HepG2 (cell line): ENCODE measurements around the gene RNU6-8. TPM values are rescaled to one million over a fixed set of nuclear protein-coding genes. Genes with fewer than 3 reads are reported as not detected.

Source experiments
- ARNT ChIP-seq: fragments of 450-650 bp; IDR thresholded peaks from 2 replicates; pipeline ENCODE4 v1.6.1; 2017
- IKZF4 ChIP-seq: sonication (generic); formaldehyde crosslinking; IDR thresholded peaks from 2 replicates; pipeline ENCODE4 v1.5.1; 2020; ENCODE audit warnings: borderline replicate concordance, mild to moderate bottlenecking, low read depth, missing genetic modification reagents; ENCODE audit errors: not compliant biosample characterization
- REL ChIP-seq: sonication (generic); formaldehyde crosslinking; conservative IDR thresholded peaks from 2 replicates; pipeline ENCODE4 v1.8.0; 2022; ENCODE audit warnings: mild to moderate bottlenecking, missing genetic modification reagents, moderate library complexity
- SP2 ChIP-seq: sonication (generic); formaldehyde crosslinking; IDR thresholded peaks from 2 replicates; pipeline ENCODE4 v1.5.1; 2020; ENCODE audit warnings: mild to moderate bottlenecking, missing genetic modification reagents
- ZC3H13 ChIP-seq: sonication (generic); formaldehyde crosslinking; IDR thresholded peaks from 2 replicates; pipeline ENCODE4 v1.8.1; 2023; ENCODE audit warnings: mild to moderate bottlenecking, missing genetic modification reagents, moderate library complexity
- polyA plus RNA-seq, 8 experiments: library from polyadenylated mRNA; depleted of rRNA in 3 of 8; stranded (reverse) in 7 of 8; unstranded in 1 of 8; fragments of >200 nt; fragmentation: Illumina TruSeq in 4 of 8; extraction: Trizol in 4 of 8; gene quantifications; 2 replicates each; pipeline versions ENCODE4 v1.2.1 to v1.2.3, GENCODE V29; 2011 to 2016; ENCODE audit warnings: low read depth in 4 of 8, missing spikeins in 1 of 8, mixed read lengths in 1 of 8; ENCODE audit not compliant: insufficient read depth in 1 of 8
- total RNA-seq, 5 experiments: library from RNA; depleted of rRNA; stranded (reverse); fragments of >200 nt; fragmentation: Illumina TruSeq; extraction: Trizol; gene quantifications; 2 replicates each; pipeline ENCODE4 v1.2.3, GENCODE V29; 2016; ENCODE audit warnings: low read depth in 1 of 5
- TF ChIP-seq, protein P1 (sequence below), 2 experiments: sonication (generic) in 1 of 2; formaldehyde crosslinking in 1 of 2; IDR thresholded peaks; 2 replicates each; pipeline versions ENCODE4 v1.4.0 to v1.6.1; 2016 to 2020; ENCODE audit warnings: borderline replicate concordance in 1 of 2, low read depth in 1 of 2, mild to moderate bottlenecking in 1 of 2, missing genetic modification reagents in 1 of 2
- TF ChIP-seq, protein P2 (sequence below): sonication (generic); formaldehyde crosslinking; IDR thresholded peaks from 2 replicates; pipeline ENCODE4 v1.4.0; 2020; ENCODE audit warnings: mild to moderate bottlenecking, missing genetic modification reagents
- TF ChIP-seq, protein P3 (sequence below): sonication (generic); formaldehyde crosslinking; IDR thresholded peaks from 2 replicates; pipeline ENCODE4 v1.9.0; 2022; ENCODE audit warnings: low read depth, missing genetic modification reagents
- TF ChIP-seq, protein P4 (sequence below): sonication (generic); formaldehyde crosslinking; IDR thresholded peaks from 2 replicates; pipeline ENCODE4 v1.5.0; 2020; ENCODE audit warnings: missing genetic modification reagents

The RNU6-8 gene
- total and polyA plus RNA-seq, 2 of the 13 experiments (the other 11 are each of a cell fraction or from before 2014, with no cell fraction given), result under 0.01 TPM; not detected in 1

DNA sequence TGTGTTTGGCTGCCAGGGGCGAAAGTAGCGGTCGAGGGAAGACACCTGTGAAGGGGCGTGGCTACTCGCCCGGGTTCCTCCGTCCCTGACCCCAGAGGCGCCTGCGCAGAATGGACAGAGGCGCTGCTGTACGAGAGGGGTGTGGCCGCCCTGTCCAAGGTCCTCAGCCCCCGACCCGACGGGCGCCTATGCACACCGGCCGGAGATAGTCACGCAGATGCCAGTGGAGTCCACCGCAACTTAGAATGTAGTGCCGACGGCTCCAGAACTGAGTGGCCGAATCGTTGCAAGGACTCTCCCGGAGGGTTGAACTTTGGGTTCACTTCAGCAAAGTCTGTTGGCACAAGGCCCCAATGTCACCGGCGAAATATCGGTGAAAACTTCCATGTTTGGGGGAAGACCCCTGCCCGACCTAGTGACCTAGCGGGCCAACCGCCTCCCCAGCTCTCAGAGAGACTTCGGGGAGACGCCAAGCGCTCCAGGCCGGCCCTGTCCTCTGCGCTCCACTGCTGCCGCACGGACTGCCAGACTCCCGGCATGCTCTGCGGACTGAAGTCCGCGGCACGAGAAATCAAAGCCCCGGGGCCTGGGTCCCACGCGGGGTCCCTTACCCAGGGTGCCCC, 1.8 kb downstream of the RNU6-8 start (continued):
- TF ChIP-seq, protein P1, sequence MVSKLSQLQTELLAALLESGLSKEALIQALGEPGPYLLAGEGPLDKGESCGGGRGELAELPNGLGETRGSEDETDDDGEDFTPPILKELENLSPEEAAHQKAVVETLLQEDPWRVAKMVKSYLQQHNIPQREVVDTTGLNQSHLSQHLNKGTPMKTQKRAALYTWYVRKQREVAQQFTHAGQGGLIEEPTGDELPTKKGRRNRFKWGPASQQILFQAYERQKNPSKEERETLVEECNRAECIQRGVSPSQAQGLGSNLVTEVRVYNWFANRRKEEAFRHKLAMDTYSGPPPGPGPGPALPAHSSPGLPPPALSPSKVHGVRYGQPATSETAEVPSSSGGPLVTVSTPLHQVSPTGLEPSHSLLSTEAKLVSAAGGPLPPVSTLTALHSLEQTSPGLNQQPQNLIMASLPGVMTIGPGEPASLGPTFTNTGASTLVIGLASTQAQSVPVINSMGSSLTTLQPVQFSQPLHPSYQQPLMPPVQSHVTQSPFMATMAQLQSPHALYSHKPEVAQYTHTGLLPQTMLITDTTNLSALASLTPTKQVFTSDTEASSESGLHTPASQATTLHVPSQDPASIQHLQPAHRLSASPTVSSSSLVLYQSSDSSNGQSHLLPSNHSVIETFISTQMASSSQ (IDR thresholded peaks at IDR 0.05; ENCODE audit: low read depth), result no peak; the same call in 1 of the 2 replicates
- TF ChIP-seq, protein P1 (CRISPR knock-in tag; IDR thresholded peaks at IDR 0.05; ENCODE audit: borderline replicate concordance), result peak; percentile 83
- TF ChIP-seq, protein P2, sequence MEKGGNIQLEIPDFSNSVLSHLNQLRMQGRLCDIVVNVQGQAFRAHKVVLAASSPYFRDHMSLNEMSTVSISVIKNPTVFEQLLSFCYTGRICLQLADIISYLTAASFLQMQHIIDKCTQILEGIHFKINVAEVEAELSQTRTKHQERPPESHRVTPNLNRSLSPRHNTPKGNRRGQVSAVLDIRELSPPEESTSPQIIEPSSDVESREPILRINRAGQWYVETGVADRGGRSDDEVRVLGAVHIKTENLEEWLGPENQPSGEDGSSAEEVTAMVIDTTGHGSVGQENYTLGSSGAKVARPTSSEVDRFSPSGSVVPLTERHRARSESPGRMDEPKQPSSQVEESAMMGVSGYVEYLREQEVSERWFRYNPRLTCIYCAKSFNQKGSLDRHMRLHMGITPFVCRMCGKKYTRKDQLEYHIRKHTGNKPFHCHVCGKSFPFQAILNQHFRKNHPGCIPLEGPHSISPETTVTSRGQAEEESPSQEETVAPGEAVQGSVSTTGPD (CRISPR knock-in tag), result peak; percentile 86; the same call in 1 of the 2 replicates
- TF ChIP-seq ZC3H13 (CRISPR knock-in tag) (peak; percentile 95; the same call in 1 of the 2 replicates), REL (peak; percentile 96), SP2 (CRISPR knock-in tag) (peak; percentile 69; the same call in 1 of the 2 replicates), IKZF4 (CRISPR knock-in tag) (peak; percentile 74), ARNT (no peak)
- TF ChIP-seq, protein P3, sequence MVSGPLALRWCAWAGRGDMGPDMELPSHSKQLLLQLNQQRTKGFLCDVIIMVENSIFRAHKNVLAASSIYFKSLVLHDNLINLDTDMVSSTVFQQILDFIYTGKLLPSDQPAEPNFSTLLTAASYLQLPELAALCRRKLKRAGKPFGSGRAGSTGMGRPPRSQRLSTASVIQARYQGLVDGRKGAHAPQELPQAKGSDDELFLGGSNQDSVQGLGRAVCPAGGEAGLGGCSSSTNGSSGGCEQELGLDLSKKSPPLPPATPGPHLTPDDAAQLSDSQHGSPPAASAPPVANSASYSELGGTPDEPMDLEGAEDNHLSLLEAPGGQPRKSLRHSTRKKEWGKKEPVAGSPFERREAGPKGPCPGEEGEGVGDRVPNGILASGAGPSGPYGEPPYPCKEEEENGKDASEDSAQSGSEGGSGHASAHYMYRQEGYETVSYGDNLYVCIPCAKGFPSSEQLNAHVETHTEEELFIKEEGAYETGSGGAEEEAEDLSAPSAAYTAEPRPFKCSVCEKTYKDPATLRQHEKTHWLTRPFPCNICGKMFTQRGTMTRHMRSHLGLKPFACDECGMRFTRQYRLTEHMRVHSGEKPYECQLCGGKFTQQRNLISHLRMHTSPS (CRISPR knock-in tag), result peak; percentile 13; the same call in 1 of the 2 replicates
- TF ChIP-seq, protein P4, sequence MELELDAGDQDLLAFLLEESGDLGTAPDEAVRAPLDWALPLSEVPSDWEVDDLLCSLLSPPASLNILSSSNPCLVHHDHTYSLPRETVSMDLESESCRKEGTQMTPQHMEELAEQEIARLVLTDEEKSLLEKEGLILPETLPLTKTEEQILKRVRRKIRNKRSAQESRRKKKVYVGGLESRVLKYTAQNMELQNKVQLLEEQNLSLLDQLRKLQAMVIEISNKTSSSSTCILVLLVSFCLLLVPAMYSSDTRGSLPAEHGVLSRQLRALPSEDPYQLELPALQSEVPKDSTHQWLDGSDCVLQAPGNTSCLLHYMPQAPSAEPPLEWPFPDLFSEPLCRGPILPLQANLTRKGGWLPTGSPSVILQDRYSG (CRISPR knock-in tag), result 0 out of 2 replicates have a peak, but pooled peaks have one; percentile 9
